NCI-H1930 (cell line): ENCODE data around the gene MAFF.
"Not testable (repeated sequence)": the region's sequence is repeated elsewhere in the genome, so short reads cannot be mapped to it uniquely, and the experiment has no call there.

Source experiments
- DNase-seq, 2 experiments: peaks; one replicate each; lab custom pipeline; 2025; lab: John Stamatoyannopoulos, UW

Gene MAFF

GRCh38 chr22:38223289-38223960, 21.6 kb downstream of the MAFF start:
- DNase-seq = no peak

GRCh38 chr22:38226853-38227649, 25.3 kb downstream of the MAFF start:
- DNase-seq = no peak

GRCh38 chr22:38228326-38228872, 26.6 kb downstream of the MAFF start:
- DNase-seq = no peak

- DNase-seq = no peak
These were observed 27.3 kb downstream of the MAFF start for GRCh38 chr22:38228873-38229740.

GRCh38 chr22:38230108-38230825, 28.5 kb downstream of the MAFF start:
- DNase-seq = peak in 1 of 2 experiments; percentile 9

GRCh38 chr22:38230916-38231315, 29.1 kb downstream of the MAFF start:
- DNase-seq = no peak

- DNase-seq = no peak
These were observed 30.4 kb downstream of the MAFF start for GRCh38 chr22:38232196-38232595.

- no peak for DNase-seq
These were observed 31.6 kb downstream of the MAFF start for GRCh38 chr22:38233427-38233826.

- DNase-seq = not testable (repeated sequence)
These were observed 32.1 kb downstream of the MAFF start for GRCh38 chr22:38233856-38234255.

- DNase-seq = no peak
These were observed 33.6 kb downstream of the MAFF start for GRCh38 chr22:38235240-38235850.

- no peak for DNase-seq
These were observed 35.0 kb downstream of the MAFF start for GRCh38 chr22:38236786-38237185.

- no peak for DNase-seq
These were observed 36.8 kb downstream of the MAFF start for GRCh38 chr22:38238519-38239071.

GRCh38 chr22:38239101-38239761, 37.4 kb downstream of the MAFF start:
- DNase-seq = no peak

GRCh38 chr22:38240734-38241252, 39.0 kb downstream of the MAFF start:
- DNase-seq = peak in 1 of 2 experiments; percentile 6

- DNase-seq = peak in 1 of 2 experiments; percentile 23
These were observed 41.4 kb downstream of the MAFF start for GRCh38 chr22:38243007-38243765.

- DNase-seq = no peak
These were observed 42.3 kb downstream of the MAFF start for GRCh38 chr22:38244106-38244505.

- DNase-seq = no peak
These were observed 44.4 kb downstream of the MAFF start for GRCh38 chr22:38246046-38246658.

- no peak for DNase-seq
These were observed 44.9 kb downstream of the MAFF start for GRCh38 chr22:38246692-38247091.

- no peak for DNase-seq
These were observed 45.9 kb downstream of the MAFF start for GRCh38 chr22:38247713-38248112.
